Smooth muscle cell of the brain vasculature (primary cell): ENCODE measurements around the gene LRRC1.

ENCODE experiments used
- DNase-seq: peaks from one replicate; pipeline ENCODE4 v3.0.0-alpha.2; 2012; ENCODE audit warnings: low read depth, low spot score

The LRRC1 gene

DNA sequence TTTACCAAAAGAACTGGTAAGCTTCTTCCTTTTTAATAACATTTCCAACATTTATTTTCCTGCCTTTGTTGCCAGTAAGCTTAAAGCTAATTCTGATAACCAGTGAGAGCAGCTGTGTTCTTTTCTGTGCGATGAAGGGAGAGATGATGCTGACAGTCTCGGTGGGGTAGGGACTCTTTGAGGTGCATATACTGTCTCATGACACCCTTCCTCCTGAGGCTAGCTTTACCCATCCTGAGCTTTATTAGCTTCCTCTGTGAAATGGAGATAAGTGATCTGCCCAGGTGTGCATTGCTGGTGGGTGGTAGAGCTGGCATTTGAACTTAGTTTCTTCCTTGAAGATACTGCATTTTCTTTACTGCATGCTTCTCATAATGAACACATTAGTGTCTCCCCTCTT is 92.5 kb downstream of the LRRC1 start:
- no peak for DNase-seq

GRCh38 chr6:53888931-53889330 is 94.1 kb downstream of the LRRC1 start:
- DNase-seq: no peak

- no peak for DNase-seq
Observed at GRCh38 chr6:53889365-53889764, 94.6 kb downstream of the LRRC1 start.

DNA sequence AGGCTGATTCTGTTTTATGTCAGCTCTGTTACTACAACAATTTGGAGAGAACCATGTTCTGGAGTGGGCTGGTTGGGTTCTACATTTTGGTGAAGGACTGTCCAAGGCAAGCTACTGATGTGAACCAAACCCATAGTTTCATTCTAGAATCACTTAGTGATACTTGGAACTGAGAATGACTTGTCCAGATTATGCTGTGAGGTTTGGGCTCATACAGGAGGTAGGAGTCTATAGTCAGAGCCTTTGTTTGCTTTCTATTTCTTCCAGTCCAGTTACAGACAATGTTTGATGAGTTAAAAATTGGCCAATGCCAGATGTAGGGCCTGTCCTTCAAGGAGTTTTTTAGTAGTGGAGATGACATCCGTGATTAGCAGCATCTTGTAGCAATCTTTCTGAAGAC is 97.9 kb downstream of the LRRC1 start:
- DNase-seq: no peak

DNA sequence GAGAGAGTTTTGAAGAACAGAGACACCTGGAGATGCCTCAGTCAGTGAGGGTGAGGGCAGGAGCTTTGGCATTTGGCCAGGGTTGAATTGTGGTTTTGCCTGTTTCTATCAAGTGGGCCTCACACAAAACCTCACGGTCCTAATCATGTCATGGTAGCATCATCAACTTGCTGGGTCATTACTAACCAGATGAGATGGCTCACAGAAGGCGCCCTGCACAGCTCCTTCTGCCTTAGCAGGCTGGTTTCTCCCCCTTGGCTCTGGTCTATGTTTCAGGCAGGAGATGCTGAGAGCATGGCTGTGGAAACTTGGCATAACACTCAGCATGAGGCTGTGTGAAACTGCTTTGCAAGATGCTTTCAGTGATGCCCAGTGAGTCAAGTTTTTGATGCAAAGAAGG is 99.3 kb downstream of the LRRC1 start:
- DNase-seq: no peak

DNA sequence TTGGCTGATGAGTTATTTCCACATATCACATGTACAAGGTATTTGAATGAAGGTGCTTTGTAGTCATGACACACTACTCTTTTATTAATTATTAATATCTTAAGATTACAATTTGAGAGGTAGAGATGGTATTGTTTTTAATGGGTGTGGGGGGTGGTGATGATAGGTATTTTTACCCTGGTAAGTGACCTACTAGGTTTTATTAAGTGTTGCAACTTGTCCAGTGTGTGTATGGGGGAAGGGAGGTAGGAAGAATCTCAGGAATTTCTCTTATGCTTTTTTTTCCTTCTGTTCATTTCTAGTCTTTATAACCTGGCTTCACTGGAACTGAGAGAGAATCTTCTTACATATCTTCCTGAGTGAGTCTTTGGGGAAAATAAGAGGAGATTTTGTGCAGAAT is 101.4 kb downstream of the LRRC1 start:
- DNase-seq: no peak

DNA sequence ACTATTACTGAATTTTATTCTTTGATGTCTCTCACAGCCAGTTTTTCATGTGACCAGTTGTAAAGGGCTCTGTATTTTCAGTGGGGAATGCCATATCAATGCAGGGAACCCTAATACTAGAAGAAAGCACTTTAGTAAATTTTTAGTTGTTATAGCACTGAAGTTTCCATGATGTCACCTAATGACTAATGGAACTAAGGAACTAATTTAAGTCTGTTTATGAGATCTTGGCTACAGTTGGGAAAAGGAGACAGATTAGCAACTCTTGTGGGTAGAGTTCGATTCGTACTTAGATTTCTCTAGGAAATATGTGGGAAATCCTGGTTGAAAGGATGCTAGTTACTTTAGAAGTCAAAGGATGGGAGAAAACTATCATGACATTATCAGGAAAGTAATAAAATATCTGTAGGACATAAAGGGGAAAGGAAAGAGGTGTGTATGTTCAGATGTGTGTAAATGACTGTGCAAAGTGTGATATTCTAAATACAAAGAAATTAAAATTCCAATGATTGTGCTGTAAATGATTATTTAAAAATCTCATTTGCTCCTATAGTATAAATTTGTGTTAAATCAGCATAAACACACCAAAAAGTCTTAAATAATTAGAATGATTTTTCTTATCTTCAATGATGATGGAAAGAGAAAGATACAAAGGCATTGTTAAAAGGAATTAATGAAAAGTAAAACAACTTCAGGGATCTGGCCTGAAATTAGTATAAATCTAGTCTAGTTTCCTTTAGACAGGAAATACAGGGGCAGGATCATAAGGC is 103.4 kb downstream of the LRRC1 start:
- no peak for DNase-seq

DNA sequence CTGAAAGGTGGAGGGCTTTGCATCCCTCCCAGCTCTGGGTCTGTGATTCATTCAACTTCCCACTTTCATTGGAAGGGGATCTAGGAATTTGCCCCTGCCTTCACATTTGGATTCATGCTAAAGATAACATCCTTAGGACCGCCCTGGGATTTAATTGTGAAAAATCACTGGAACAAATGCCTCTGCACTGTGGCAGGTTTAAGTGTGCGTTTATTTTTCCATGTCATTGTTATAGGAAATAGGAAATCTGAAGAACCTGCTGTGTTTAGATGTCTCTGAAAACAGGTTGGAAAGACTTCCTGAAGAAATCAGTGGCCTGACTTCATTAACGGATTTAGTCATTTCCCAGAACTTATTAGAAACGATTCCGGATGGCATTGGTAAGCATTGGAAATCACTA is 104.7 kb downstream of the LRRC1 start:
- no peak for DNase-seq

DNA sequence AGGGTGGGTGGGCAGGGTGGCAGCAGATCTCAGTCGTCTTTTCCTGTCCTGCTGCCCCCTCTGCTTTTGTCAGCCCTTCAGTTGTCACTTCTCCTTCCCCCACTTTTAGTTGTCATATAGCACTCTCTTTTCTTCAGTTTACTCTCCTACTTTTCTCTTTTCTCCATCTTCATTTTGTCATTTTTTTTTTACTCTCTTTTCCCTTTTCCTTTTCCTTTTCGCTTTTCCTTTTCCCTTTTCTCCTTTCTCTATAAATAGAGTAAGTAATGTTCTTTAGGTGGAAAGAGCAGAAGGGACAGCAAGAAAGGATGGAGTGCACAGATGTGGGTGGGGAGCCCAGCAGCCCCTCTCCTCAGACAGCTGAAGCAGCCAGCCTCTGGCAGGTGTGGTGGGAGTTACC is 108.6 kb downstream of the LRRC1 start:
- DNase-seq: no peak

DNA sequence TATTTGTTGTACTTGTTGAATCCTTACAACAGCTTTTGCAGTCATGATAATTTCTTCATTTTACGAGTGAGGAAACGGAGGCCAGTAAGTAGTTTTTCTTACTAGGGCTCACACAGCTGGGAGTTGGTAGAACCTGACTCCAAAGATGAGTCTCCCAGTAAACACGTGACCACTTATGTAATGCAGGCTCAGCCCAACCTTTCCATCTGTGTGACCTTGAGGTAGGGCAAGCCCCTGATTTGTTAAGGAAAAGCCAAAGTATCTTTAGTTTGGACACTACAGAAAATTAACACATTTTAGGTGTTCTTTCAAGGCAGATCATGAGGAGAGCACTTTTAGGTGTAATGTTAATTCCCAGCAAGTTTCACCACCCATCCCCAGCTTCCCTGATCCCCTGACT is 111.3 kb downstream of the LRRC1 start:
- no peak for DNase-seq

DNA sequence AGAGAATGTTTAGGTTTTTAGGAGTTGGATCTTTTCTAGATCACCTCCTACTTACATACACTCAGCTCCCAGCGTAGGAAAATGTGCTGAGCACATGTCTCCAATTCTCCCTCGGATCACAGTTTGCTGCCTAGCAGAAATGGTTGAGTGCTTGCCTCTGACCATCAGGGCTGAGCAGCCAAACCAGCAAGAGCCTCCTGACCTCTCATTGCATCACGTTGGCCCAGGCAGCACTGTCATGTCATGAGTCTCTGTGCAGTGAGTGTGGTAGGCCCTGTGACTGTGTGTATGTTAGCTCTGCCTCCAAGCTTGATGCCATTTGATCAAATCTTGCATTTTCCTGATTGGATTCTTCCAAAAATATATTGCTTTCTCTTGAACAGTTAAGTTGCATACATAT is 112.0 kb downstream of the LRRC1 start:
- DNase-seq: no peak

GRCh38 chr6:53910834-53911233 is 116.0 kb downstream of the LRRC1 start:
- no peak for DNase-seq

- DNase-seq: no peak
Observed at GRCh38 chr6:53912661-53913060, 117.9 kb downstream of the LRRC1 start.

- no peak for DNase-seq
Observed at GRCh38 chr6:53913286-53913685, 118.5 kb downstream of the LRRC1 start.

- no peak for DNase-seq
Observed at GRCh38 chr6:53915026-53915691, 120.4 kb downstream of the LRRC1 start.

DNA sequence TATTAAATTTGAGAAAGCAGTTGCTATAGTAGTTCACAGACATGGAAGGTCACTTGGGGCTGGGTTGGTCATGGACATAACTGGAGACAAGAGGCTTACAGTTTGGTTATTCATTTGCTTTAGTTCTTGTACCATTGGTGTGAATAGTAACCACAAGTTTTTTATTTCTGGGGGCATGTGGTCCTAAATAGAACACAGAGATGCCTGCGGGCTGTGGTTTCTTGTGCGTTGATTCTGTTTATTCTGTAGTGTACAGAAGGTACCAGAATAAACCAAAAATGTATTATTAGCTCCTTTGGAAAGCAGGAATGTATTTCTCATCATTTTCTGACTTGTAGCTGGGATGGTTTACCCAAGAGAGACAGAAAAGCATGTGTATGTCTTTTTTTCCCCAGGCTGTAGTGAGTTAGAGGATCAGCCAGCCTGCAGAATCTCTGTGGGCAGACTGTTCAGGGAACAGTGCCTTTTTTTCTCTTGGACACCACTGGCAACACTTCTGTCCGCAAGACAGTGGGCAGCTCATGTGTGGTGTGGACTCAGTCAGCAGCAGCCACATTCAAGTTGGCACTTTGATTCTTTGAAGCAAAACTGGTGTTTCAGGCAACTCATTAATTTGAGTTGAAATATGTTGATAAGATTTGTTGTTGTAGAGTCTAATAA is 122.1 kb downstream of the LRRC1 start:
- no peak for DNase-seq

- DNase-seq: no peak
Observed at GRCh38 chr6:53917464-53917842, 122.6 kb downstream of the LRRC1 start.

- DNase-seq: no peak
Observed at GRCh38 chr6:53918854-53919510, 124.2 kb downstream of the LRRC1 start.

DNA sequence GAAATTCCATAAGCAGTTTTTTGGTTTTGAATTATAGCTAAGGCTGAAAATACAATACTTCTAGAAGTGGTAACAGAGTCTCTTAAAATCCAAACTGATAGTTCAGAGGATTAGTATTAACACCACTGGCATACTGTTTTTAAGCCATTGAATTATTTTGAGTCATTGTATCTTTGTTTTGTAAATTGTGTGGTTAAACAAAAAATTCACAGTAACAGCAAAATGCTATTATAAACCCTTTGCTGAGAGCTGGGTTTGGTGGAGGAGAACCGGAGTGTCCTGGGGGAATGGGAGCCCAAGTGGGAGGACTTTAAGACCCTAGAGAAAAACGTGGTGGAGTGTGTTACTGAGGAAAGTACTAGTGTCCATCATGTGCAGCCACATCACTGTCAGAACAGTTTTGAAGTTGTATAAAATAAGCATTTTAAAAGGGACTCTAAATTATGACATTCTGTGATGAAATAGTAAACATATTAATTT is 125.1 kb downstream of the LRRC1 start:
- DNase-seq: no peak

DNA sequence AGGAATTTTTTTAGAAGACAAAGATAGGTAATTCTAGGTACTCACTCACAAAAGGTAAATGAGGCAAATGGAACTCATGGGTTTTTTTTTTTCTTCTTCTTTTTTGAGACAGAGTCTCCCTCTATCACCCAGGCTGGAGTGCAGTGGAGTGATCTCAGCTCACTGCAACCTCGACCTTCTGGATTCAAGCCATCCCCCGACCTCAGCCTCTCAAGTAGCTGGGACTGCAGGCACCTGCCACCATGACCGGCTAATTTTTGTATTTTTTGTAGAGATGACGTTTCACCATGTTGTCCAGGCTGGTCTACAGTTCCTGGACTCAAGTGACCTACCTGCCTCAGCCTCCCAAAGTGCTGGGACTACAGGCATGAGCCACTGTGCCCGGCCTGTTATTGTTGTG is 126.1 kb downstream of the LRRC1 start:
- DNase-seq: no peak

GRCh38 chr6:53921639-53922038 is 126.8 kb downstream of the LRRC1 start:
- no peak for DNase-seq

- peak; percentile 33 for DNase-seq
Observed at GRCh38 chr6:53922539-53922981, 127.8 kb downstream of the LRRC1 start.
